ENCODE data around the gene HSPB1.
"Not testable (repeated sequence)": the region's sequence is repeated elsewhere in the genome, so short reads cannot be mapped to it uniquely, and the experiment has no call there.

HSPB1 gene

DNA sequence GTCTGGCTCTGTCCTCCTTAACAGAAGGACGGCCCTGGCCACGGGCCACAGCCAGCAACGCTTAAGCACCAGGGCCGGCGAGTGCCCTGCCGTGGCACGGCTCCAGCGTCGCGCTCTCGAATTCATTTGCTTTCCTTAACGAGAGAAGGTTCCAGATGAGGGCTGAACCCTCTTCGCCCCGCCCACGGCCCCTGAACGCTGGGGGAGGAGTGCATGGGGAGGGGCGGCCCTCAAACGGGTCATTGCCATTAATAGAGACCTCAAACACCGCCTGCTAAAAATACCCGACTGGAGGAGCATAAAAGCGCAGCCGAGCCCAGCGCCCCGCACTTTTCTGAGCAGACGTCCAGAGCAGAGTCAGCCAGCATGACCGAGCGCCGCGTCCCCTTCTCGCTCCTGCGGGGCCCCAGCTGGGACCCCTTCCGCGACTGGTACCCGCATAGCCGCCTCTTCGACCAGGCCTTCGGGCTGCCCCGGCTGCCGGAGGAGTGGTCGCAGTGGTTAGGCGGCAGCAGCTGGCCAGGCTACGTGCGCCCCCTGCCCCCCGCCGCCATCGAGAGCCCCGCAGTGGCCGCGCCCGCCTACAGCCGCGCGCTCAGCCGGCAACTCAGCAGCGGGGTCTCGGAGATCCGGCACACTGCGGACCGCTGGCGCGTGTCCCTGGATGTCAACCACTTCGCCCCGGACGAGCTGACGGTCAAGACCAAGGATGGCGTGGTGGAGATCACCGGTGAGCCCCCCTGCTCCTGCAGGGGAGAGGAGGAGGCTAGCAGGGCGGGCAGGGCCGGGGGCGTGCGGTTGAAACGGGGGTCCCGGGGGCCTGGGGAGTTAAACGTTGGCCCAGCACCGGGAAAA lies at the start of gene HSPB1:
HSPB1 (plus strand) TSS at position 327 of the 855 bp plus-strand sequence; CDS start at position 367, 40 bp downstream.
- DNase-seq, result peak; percentile 48 to 64

DNA sequence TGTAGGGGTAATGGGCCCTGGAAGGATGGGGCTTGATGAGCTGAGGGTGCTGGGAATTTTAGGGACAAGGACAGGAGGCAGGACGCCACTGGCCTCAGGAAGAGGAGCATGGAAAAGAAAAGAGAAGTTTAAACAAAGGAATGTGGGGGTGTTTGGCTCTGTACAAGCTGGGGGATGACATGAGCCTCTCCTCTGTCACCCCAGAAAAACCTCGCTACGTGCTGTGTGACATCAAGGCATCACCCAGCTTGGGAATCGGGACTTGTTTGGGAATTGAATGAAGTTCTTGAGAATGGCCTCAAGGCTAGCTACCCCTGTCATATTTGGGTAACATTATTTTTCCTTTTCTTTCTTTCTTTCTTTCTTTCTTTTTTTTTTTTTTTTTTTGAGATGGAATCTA lies 47.7 kb upstream of the HSPB1 start:
- no peak for DNase-seq

DNA sequence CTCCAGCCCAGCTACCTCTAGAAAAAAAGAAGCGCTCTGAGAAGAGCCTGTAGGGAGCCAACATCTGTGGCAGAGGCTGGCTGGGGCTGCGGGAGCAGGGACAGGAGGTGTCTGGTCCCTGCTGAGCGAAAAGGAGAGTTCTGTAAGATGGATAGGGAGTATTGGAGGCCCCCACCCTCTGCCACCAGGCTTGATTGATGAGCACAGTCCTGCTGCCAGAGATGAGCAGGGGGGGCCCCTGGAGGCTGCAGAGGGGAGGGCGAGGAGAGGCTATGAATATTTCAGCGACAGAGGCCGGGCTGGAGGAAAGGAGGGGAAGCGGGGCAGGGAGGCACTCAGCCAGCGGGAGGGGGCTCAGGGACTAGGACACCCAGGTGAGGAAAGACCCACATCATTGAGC lies 44.5 kb upstream of the HSPB1 start:
- DNase-seq, result no peak

DNA sequence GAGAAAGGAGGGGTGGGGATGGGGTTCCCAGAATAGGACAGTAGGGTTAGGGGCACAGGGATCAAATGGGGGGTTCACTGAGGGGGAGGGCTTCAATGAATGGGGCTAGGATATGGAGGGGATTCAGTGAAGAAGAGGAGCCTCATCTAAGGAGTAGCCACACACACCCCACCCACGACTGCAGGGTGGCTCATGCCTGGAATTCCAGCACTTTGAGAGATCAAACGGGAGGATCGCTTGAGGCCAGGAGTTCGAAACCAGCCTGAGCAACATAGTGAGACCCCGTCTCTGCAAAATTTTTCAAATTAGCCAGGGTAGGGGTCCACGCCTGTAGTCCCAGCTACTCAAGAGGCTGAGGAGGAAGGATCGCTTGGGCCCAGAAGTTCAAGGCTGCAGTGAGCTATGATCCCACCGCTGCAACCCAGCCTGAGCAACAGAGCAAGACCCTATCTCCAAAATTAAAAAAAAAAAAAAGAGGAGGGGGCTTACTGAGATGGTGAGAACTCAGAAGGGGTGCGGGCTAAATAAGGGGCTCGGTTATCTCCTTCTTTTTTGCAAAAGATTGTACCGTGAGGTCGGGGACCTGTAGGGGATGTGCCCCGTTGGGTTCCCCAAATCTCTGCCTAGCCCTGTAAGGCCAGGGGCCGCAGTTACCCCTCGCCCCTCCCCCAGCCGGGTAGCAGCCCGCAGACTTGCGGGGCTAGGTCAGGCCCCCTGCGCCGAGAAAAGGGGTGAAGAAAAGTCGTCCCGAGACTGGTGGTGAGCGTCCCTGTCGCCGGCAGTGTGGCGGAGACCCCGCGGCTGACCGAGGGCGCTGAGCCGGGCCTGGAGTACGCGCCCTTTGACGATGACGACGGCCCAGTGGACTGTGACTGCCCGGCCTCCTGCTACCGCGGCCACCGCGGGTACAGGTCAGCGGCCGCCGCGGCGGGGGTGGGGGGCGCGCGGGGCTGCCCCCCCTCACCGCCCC lies 43.1 kb upstream of the HSPB1 start:
- no peak for DNase-seq

DNA sequence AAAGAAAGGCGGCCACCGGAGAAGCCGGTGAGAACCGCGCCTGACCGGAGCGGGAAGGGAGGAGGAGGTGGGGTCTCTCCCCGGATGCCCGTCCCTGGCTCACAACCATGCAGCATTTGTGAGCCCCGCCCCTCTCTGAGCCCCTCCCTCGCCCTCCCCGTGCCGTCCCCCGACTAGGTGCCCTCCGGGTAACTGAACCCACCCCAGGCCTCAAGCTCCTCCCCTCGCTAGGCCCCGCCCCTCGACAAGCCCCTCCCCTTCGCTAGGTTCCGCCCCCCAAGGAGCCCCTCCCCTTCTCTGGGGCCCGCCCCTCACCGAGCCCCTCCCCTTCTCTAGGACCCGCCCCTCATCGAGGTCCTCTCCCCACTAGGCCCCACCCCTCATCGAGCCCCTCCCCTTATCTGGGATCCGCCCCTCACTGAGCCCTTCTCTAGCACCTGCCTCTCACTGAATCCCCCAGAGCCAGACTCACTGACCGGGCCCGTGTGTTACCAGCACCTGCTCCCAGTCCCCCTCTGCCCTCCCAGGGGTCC lies 42.2 kb upstream of the HSPB1 start:
- peak; percentile 61 to 79 for DNase-seq

DNA sequence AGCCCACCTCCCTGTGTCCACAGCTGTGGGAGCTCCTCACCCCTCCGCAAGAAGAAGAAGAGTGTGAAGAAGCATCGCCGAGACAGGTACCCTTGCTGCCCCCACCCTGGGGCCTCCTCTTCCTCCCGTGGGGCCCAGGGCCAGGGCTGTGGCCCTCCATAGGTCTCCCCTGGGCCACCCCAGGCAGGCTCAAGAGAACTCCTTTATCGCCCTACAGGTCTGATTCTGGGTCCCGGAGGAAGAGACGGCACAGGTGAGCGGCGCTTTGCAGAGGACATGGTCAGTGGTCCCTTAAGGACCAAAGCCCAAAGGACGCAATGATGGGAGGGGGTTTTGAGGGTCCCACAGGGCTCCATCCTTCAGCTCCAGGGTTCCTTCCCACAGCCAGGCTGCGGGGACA lies 41.1 kb upstream of the HSPB1 start:
- no peak for DNase-seq

DNA sequence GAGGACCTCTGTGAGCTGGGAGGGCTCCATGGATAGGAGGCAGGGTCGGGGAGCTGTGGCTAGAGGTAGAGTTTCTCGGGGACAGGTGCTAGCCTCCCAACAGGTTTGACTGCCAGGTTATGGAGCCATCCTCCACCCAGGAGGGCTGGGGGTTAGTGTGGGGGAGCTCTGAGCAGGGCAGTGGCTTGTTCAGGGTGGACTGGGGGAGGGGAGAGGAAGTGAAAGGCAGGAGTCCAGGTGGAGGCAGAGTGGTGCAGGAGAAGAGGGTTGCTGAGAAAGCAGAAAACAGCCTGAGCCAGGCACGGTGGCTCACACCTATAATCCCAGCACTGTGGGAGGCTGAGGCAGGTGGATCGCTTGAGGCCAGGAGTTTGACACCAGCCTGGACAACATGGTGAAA lies 40.5 kb upstream of the HSPB1 start:
- no peak for DNase-seq

DNA sequence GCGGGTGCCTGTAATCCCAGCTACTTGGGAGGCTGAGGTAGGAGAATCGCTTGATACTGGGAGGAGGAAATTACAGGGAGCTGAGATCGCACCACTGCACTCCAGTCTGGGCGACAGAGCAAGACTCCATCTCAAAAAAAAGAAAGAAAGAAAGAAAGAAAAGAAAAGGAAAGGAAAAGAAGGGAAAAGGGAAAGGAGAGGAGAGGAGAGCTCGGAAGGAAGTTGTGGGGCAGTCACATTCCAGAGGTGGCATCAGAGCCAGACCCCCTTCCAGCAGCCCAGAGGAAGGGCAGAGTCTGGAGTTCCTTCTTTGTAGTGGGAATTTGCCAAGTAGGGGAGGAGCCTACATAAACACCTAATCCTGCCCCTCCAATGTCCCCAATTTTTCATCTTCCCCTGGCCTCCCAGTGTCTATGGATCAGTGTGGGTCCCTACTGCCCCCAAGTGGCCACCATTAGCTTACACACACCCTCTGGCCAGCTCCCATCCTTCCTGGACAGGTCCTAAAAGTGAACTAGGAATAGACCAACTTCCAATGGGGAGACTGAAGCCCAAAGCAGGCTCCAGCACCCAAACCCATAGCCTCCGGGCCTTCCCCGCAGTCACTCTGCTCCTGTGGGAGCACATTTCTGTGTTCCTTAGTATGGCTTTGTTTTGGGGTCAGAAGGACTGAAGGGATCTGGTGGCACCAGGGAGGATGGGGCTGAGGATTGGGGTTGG lies 39.6 kb upstream of the HSPB1 start:
- DNase-seq, result peak; percentile 25 to 62

DNA sequence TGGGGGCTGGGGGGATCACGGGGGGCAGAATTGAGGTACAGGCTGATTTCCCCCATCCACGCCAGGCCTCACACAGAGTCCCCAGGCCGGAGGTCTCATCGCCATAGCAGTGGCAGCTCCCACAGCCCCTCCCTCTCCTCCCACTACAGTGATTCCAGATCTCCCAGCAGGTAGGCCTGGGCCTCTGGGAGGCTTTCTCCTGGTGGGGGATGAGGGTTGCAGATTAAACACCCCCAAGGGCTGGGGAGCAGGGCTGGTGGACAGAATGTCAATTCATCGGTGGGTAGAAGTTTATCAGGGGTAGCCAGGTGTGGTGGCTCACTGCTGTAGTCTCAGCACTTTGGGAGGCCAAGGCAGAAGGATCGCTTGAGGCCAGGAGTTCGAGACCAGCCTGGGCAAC lies 37.2 kb upstream of the HSPB1 start:
- no peak for DNase-seq

DNA sequence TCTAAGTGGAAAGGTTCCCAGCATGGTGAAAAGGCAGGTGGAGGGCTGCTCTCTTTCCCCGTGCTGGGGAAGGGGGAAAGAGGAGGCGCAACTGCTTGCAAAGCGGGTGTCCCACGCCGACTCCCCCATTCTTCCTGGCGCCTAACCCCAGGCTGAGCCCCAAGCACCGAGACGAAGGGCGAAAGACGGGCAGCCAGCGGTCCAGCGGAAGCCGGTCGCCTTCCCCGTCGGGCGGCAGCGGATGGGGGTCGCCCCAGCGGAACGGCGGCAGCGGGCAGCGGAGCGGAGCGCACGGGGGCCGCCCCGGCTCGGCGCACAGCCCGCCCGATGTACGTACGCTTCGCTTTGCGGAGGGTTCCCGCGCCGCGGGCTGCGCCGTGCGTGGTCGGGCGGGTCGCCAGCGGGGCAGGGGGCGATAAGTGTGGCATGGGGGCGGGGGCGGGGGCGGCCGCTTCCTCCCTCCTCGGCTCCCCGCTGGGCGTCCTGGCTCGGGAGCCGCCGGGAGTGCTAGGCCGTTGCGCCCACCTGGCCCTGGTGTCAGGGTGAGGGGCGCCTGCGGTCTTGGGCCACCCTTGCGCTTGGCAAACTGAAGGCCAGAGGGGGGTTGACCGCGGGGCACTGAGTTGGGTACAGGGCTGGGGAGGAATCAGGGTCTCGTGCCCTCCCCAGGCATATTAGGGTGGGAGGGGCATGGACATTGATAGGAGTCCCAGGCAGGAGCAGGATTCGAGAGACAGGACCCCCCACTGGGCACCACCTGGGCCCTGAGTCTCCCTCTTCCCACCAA lies 35.2 kb upstream of the HSPB1 start:
- DNase-seq, result no peak

DNA sequence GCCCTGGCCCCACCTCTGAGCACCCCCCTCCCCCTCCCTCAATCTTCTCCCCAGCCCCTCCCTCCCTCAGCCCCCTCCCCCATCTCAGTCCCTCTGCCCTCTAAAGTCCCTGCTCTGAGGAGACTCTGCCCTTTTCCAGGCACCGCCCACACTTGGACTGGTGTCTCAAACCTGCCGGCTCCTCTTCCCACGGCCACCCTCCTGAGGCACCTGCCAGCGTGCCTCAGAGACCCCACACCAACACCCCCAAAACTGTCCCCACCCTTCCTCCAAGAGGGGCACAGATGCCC lies 34.6 kb upstream of the HSPB1 start:
- DNase-seq, result no peak

DNA sequence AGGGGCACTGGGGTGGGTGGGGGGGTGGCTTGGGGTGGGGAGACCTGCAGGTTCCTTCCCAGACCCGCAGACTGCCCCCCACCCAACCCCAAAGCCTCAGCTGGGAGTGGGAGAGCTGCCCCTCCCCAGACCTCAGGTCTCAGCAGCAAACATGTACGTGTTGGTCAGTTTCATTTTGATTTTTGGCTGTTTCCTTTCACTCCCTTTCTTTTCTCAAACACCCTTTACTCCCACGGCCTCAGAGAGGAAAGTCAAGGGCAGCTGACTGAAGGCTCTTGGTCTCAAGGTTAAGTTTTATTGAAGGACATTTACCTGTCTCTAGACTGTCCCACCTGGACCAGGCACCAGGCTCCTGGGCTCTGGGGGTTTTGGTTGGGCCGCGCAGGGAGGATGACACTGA lies 34.1 kb upstream of the HSPB1 start:
- DNase-seq, result no peak

DNA sequence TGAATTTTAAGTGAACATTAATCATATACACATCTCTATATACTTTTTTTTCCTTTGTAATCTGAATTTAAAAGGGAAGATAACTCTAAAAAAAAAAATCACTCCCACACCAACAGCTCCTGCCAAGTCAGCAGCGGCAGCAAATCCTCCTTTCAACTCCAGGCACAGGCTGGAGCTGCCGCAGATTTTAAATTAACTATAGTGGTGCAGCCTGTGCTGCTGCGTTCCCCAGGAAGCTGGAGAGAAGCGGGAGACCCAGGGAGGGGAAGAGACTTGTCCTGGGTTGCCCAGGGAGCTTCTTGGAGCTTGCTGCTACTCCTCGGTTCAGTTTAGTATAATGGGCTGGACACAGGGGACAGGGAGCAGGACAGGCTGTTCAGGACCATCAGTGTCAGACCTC lies 32.6 kb upstream of the HSPB1 start:
- no peak for DNase-seq

DNA sequence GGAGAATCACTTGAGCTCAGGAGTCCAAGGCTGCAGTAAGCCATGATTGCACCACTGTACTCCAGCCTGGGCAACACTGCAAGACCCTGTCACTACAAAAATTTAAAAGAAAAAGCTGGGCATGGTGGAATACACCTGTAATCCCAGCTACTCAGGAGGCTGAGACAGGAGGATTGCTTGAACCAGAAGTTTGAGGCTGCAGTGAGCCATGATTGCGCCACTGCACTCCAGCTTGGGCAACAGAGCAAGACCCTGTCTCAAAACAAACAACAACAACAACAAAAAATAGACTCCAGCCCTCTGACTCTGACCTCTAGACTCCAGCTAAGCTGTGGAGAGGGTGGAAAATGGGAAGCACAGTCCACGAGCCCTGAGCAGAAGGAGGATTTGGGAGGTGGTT lies 31.1 kb upstream of the HSPB1 start:
- not testable (repeated sequence) for DNase-seq

DNA sequence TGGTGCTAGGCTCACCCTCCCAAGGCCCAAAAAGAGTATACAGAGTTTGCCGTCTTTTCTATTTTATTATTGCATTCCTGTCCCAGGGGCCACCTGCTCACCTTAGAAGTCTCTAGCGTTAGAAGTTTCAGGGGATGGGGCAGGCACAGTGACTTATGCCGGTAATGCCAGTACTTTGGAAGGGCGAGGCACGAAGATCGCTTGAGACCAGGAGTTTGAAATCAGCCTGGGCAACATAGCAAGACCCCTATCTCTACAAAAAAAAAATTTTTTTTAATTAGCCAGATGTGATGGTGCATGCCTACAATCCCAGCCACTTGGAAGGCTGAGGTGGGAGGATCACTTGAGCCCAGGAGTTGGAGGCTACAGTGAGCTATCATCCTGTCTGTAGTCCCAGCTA lies 30.3 kb upstream of the HSPB1 start:
- DNase-seq, result no peak

DNA sequence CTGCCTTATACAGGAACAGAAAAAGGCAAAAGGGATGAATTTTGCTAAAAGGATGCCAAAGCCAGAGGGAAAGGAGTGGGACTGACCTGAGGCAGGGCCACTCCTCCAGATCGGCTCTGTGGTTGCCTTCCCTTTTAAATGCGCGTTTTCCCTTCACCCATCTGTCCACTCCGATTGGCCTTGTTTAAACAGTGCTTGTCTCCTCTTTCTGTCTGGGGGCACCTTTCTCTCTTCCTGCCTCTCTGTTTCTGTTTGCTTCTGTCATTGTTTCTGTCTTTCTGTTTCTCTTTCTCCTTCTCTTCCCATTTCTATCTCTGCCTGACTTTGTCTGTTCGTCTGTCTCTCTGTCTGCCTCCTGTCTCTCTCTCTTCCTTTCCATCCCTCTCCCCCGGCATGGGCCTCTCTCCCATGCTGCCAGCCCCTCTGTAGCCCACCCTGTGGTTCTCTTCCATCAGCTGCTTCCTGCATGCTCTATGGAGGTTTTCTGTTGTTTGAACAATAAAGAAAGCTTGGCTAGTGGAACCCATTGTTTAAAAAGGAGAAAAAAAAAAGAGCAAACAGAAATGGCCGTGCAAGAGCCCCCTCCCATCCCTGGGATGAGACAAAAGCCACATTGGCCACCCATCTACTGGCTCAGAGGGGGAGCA lies 29.5 kb upstream of the HSPB1 start:
- DNase-seq, result no peak

DNA sequence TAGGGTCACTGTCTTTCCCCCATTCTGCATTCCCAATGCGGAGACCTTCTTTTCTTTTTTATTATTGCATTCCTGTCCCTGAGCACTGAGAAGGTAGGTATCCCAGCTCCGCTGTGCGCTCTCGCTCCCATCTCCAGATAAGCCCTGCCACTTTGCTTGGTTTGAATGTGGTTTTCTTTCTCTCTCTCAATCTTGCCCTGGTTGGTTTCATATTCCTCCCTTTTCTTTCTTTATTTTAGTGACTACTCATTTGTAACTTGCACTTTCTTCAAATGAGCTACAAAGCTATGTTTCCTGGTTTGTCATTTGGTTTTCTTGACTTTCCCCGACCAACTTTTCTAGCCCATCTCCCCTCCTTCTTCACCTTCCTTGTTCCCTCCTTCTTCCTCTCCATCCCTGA lies 29.0 kb upstream of the HSPB1 start:
- no peak for DNase-seq

DNA sequence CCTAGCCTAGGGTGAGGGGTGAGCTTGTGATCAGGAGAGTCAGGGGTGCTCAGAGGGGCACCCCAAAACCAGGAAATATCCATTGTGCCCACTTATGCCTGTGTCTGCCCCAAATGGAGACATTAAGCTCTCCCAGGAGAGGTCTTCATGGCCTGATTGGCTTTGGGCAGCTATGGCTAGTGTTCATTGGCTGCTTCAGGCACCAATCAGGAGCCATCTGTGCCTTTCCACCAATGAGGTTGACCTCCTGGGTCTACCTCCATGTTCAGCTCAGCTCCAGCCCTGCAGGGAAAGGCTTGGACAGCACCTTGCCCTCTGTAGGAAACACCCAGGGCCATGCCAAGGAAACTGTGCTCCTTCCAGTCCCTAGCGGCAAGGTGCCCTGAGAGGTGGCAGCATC lies 23.9 kb upstream of the HSPB1 start:
- no peak for DNase-seq

DNA sequence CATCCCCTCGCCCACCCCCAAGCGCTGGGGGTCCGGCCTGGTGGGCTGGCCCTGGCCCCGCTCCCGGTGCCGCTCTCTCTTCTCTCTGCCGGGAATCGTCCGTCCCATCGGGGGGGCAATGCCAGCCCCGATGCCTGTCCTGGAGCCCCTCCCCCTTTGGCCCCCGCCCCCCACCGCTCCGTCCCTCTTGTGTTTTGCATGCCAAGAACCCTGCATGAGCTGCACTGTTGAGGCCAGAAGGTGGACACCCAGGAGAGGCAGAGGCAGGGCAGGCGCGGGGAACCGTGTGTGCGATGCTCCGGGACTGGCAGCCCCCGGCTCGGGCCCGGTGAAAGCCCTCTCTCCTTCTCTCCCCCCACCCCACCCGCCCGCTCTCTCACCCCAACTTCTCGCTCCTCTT lies 22.1 kb upstream of the HSPB1 start:
- no peak for DNase-seq

DNA sequence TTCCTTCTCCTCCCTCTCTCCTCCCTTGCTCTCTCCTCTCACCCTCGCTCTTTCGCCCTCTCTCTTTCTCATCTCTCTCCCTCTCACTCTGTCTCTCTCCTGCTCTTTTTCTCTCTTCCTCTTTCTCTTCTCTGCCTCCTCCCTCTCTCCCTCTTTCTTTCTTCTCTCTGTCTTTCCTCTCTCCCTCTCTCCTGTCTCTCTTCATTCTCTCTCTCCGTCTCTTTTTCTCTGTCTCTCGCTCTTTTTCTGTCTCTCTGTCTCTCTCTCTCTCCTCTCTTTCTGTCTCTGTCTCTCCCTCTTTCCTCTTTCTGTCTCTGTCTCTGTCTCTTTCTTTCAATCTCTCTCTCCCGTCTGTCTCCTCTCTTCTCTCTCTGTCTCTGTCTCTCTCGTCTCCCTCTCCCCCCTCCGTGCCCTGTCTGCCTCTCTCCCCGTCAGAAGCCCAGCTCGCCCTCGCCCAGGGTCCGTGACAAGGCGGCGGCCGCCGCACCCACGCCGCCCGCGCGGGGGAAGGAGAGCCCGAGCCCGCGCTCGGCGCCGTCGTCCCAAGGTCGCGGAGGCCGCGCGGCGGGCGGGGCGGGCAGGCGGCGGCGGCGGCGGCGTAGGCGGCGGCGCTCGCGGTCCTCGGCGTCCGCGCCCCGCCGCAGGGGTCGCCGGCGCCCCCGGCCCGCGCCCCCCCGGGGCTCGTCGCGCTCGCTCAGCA lies 21.3 kb upstream of the HSPB1 start:
- DNase-seq, result no peak

DNA sequence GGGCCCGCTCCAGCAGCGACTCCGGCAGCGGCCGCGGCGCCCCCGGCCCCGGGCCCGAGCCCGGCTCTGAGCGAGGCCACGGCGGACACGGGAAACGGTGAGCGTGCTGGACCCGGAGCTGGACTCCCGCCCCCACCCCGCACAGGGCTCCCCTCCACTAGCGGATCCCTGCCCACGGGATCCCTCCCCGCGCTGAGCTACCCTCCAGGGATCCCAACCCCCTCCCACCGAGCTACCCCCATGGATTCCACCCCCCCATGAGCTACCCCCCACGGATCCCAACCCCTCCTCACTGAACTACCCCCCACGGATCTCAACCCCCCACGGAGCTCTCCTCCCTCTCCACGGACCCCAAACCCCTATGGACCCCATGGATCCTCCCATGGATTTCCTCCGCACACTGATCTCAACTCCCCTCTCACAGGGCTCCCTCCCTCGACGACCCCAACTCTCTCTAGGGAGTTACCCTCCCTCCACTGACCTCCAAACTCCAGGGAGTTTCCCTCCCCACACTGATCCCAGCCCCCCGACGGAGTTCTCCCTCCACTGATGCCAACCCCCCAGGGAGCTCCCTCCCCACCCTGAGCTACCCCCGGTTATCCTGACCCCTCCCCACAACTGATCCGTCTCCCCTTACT lies 20.6 kb upstream of the HSPB1 start:
- DNase-seq, result no peak

Measured in NCI-H1930 (cell line).